Raji (cell line): Measurements from ENCODE around the gene NLRX1.
A peak's percentile ranks its signal among the peaks of the same experiment; 100 is the strongest.

Experiments used
- POLR2A ChIP-seq: IDR thresholded peaks from 2 replicates; pipeline ENCODE4 v1.6.1; 2011; ENCODE audit warnings: low read depth, low read length, control low read depth; ENCODE audit not compliant: insufficient read depth

The NLRX1 gene, protein sequence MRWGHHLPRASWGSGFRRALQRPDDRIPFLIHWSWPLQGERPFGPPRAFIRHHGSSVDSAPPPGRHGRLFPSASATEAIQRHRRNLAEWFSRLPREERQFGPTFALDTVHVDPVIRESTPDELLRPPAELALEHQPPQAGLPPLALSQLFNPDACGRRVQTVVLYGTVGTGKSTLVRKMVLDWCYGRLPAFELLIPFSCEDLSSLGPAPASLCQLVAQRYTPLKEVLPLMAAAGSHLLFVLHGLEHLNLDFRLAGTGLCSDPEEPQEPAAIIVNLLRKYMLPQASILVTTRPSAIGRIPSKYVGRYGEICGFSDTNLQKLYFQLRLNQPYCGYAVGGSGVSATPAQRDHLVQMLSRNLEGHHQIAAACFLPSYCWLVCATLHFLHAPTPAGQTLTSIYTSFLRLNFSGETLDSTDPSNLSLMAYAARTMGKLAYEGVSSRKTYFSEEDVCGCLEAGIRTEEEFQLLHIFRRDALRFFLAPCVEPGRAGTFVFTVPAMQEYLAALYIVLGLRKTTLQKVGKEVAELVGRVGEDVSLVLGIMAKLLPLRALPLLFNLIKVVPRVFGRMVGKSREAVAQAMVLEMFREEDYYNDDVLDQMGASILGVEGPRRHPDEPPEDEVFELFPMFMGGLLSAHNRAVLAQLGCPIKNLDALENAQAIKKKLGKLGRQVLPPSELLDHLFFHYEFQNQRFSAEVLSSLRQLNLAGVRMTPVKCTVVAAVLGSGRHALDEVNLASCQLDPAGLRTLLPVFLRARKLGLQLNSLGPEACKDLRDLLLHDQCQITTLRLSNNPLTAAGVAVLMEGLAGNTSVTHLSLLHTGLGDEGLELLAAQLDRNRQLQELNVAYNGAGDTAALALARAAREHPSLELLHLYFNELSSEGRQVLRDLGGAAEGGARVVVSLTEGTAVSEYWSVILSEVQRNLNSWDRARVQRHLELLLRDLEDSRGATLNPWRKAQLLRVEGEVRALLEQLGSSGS

GRCh38 chr11:119168471-119169281 lies at the start of gene NLRX1:
NLRX1 (plus strand) TSS chr11:119168725; CDS start chr11:119171404, 2,679 bp downstream.
- TF ChIP-seq POLR2A, result peak; percentile 80

- no peak for TF ChIP-seq POLR2A
These were observed 49.6 kb upstream of the NLRX1 start for GRCh38 chr11:119118946-119119345.

DNA sequence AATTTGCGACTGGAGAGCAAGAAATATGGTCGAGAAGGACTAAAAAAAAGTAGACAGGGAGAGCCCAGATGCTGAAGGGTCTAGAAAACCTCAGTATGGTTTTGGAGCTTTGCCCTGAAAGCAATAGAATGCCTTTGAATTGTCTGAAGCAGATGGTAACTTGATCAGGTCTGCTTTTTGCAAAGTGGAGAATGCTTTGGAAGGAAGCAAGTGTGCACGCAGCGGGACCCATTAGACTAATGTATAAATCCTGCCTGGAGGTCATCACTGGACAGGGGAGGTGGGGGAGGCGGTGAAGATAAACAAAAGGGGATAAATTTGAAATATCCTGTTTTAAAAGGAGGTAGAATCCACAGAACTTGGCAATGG lies 47.9 kb upstream of the NLRX1 start:
- TF ChIP-seq POLR2A, result no peak

DNA sequence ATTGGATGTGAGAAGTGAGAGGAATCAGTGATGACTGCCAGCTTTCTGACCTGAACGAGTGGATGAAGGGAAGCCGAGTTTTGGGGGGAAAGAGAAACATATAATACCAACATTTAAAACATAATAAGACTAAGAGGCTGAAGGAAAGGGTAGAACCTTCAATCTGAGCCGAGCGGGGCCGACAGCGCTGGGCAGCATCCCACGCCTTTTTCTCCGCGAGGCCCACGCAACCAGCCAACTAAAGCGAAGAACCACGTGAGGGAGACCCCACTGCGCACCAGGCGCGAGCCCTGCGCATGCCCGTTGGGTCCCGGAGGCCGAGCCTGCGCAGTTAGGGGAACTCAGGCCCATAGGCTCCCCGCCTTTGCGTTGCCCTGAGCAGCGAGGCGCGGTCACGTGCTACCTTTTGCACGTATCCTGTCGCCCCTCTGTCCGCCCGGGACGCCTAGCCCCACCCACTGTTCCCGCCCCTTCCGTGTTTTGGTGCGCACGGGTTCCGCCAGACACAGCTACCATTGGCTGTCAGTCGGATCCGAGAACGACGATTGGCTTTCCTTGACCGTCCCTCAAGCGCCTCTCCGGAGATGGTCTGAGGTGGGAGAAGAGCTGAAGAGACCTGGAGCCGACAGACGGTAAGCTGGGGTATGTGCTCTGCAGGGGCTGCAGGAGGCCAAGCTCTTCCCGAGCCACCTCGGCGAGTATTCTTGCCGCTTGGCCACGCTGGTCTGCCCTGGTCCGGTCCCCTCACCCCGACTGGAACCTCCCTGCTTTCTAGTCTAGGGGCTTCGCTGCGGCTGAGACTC lies 47.3 kb upstream of the NLRX1 start, which contains the start of gene HINFP:
TSS of gene HINFP (plus strand) at position 573 of the 803 bp plus-strand sequence. CDS start 5,365 bp downstream, outside the sequence.
- TF ChIP-seq POLR2A, result peak; percentile 94

DNA sequence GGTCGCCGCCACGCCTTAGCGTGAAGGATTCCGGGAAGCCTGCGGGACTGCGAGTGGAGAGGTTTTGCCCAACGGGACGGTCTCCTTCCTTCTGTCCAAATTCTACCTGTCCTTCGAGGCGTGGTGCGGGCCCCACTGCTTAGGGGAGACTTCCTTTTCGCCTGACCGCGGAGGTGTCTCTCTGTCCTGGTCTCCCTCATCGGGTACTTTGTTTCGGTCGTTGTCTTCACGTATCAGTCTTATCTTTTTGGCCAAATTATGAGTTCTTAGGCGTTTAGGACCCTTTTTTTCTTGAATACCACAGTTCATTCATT lies 46.8 kb upstream of the NLRX1 start:
- no peak for TF ChIP-seq POLR2A

GRCh38 chr11:119125821-119126220 lies 42.7 kb upstream of the NLRX1 start:
- no peak for TF ChIP-seq POLR2A

GRCh38 chr11:119126675-119127268 lies 41.8 kb upstream of the NLRX1 start:
- 0 out of 2 replicates have a peak, but pooled peaks have one; percentile 24 for TF ChIP-seq POLR2A

DNA sequence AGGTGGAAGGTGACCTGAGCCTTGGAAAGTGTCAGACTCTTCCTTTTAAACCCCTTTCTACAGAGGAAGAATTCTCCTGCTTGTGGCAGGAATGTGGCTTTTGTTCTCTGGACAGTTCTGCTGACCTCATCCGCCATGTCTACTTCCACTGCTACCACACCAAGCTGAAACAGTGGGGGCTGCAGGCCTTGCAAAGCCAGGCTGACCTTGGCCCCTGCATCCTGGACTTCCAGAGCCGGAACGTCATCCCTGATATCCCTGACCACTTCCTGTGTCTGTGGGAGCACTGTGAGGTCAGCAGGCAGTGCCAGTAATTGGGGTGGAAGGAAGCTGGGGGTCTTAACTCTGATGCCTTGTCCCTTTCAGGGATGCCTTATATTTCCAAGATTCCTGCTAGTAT lies 37.9 kb upstream of the NLRX1 start:
- no peak for TF ChIP-seq POLR2A

DNA sequence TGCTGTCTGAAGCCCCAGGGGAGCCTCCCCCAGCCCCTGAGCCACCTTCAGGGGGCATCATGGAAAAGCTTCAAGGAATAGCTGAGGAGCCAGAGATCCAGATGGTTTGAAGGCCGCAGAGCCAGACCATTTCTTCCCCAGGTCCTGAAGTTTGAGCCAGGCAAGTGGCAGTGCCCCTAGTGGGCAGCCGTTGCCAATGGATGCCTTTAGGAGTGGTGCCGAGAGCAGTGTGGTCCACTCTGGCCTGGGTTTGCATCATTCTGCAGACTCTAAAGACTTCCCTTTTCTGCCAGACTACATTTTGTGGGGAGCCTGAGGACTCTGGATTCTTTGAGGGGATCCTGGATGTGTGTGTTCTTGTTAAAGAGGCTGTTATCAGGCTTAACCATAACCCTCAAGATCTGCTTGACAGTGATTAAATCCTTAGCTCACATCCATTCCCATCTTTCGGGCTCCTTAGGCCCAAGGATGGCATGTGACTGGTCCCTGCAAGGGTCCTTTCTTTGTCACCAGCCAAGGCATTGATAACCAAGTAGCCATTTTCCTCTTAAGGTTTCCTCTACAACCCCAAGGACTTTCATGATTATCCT lies 34.0 kb upstream of the NLRX1 start:
- no peak for TF ChIP-seq POLR2A

GRCh38 chr11:119144825-119145486 lies 23.6 kb upstream of the NLRX1 start:
- TF ChIP-seq POLR2A, result no peak

- TF ChIP-seq POLR2A, result no peak
These were observed 23.0 kb upstream of the NLRX1 start for GRCh38 chr11:119145551-119145950.

- no peak for TF ChIP-seq POLR2A
These were observed 20.8 kb upstream of the NLRX1 start for GRCh38 chr11:119147604-119148333.

- no peak for TF ChIP-seq POLR2A
These were observed 19.9 kb upstream of the NLRX1 start for GRCh38 chr11:119148720-119149017.
